Measurements from ENCODE around the gene CORIN.
"Not testable (repeated sequence)": the region's sequence is repeated elsewhere in the genome, so short reads cannot be mapped to it uniquely, and the experiment has no call there.

The CORIN gene

GRCh38 chr4:47711183-47711582 is 126.7 kb downstream of the CORIN start:
- CTCF ChIA-PET: interaction anchor here (0.7 to 2.1 kb wide), 3 partner anchors 42 to 766 kb away, joined by 3 to 6 read pairs (median 4); no protein-coding TSS in a partner anchor

GRCh38 chr4:47706352-47706751 is 131.5 kb downstream of the CORIN start:
- H3K4me3 ChIP-seq (ENCODE audit: low read depth, low read length); H3K4me1 ChIP-seq (ENCODE audit: control insufficient read depth, insufficient read depth, low read length); POLR2A ChIA-PET; H3K9me3 ChIP-seq (ENCODE audit: control insufficient read depth, insufficient read depth, low read depth, low read length); H3K36me3 ChIP-seq (ENCODE audit: control insufficient read depth in 2 of 2, insufficient read depth in 1 of 2, low read length in 2 of 2); H3K27ac ChIP-seq (ENCODE audit: extremely low read depth, low read depth, low read length): not testable (repeated sequence)
- CTCF ChIA-PET: interaction anchor here (0.9 to 4.5 kb wide), 5 partner anchors 10 to 228 kb away, joined by 3 to 46 read pairs (median 4); partner anchors contain the start of gene CORIN

More at GRCh38 chr4:47711183-47711582, 126.7 kb downstream of the CORIN start:
- H3K27ac ChIP-seq (ENCODE audit: extremely low read depth, low read depth, low read length): no peak overlapping the region
- no peaks in the 10 kb centered on the region for H3K9me3 ChIP-seq (ENCODE audit: control insufficient read depth, insufficient read depth, low read depth, low read length)
- TF ChIP-seq ZNF211 (tag by site-specific recombination; IDR thresholded peaks at IDR 0.05; ENCODE audit: low read depth) (no peak), ZNF354C (tag by site-specific recombination; IDR thresholded peaks at IDR 0.05; ENCODE audit: borderline replicate concordance, low read depth) (no peak)
- no peak overlapping the region for H3K4me3 ChIP-seq (ENCODE audit: low read depth, low read length)
- H3K36me3 ChIP-seq (ENCODE audit: control insufficient read depth in 2 of 2, insufficient read depth in 1 of 2, low read length in 2 of 2): no peaks in the 10 kb centered on the region
- POLR2A ChIA-PET: no interaction called here
- H3K4me1 ChIP-seq (ENCODE audit: control insufficient read depth, insufficient read depth, low read length): no peaks in the 10 kb centered on the region

- H3K27ac ChIP-seq (ENCODE audit: extremely low read depth, low read depth, low read length): no peak overlapping the region
- no peak for TF ChIP-seq ZBTB11 (tag by site-specific recombination; conservative IDR thresholded peaks at IDR 0.05; ENCODE audit: low read depth)
- no peak for TF ChIP-seq ZNF518A (tag by site-specific recombination; conservative IDR thresholded peaks at IDR 0.05; ENCODE audit: low read depth)
- no peak for TF ChIP-seq ZNF776 (tag by site-specific recombination; IDR thresholded peaks at IDR 0.05; ENCODE audit: borderline replicate concordance)
- no peak for TF ChIP-seq OSR2 (tag by site-specific recombination; IDR thresholded peaks at IDR 0.05)
- no peak for TF ChIP-seq ZNF580 (tag by site-specific recombination; IDR thresholded peaks at IDR 0.05)
- peak; percentile 20; the same call in 1 of the 2 replicates for TF ChIP-seq ZNF654 (tag by site-specific recombination; IDR thresholded peaks at IDR 0.05; ENCODE audit: low read depth)
- TF ChIP-seq ZBTB49 (tag by site-specific recombination; IDR thresholded peaks at IDR 0.05; ENCODE audit: low read depth): no peak
- no peaks in the 10 kb centered on the region for H3K9me3 ChIP-seq (ENCODE audit: control insufficient read depth, insufficient read depth, low read depth, low read length)
- no peaks in the 10 kb centered on the region for H3K4me1 ChIP-seq (ENCODE audit: control insufficient read depth, insufficient read depth, low read length)
- CTCF ChIA-PET: interaction anchor here (0.6 to 4.5 kb wide), 17 partner anchors 11 to 399 kb away, joined by 3 to 46 read pairs (median 3); partner anchors contain the start of gene CORIN
- no peak overlapping the region for H3K4me3 ChIP-seq (ENCODE audit: low read depth, low read length)
- POLR2A ChIA-PET: no interaction called here
- H3K36me3 ChIP-seq (ENCODE audit: control insufficient read depth in 2 of 2, insufficient read depth in 1 of 2, low read length in 2 of 2): no peaks in the 10 kb centered on the region
Observed at GRCh38 chr4:47705326-47705981, 132.4 kb downstream of the CORIN start.
